Limb (tissue), 2 donors: ENCODE measurements around the gene PKLR.

ENCODE experiments used
- DNase-seq, 2 donors: peaks; one replicate each; pipeline ENCODE4 v3.0.0-alpha.2; 2016; ENCODE audit errors: extremely low spot score in 2 of 2

PKLR gene

DNA sequence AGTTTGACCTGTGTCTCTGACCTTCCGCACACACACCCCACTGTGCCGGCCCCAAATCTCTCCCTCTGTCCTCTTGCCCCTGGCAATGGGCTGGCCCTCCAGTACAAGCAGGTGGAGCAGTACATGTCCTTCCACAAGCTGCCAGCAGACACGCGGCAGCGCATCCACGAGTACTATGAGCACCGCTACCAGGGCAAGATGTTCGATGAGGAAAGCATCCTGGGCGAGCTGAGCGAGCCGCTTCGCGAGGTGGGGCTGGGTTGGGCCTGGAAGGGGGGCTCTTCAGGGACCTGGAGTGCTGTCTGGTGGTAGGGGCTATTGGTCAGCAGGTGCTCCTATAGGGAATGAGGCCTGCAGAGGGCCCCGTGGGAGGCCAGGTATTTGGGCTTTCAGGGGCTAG is 16.2 kb downstream of the PKLR start:
- DNase-seq, result no peak

DNA sequence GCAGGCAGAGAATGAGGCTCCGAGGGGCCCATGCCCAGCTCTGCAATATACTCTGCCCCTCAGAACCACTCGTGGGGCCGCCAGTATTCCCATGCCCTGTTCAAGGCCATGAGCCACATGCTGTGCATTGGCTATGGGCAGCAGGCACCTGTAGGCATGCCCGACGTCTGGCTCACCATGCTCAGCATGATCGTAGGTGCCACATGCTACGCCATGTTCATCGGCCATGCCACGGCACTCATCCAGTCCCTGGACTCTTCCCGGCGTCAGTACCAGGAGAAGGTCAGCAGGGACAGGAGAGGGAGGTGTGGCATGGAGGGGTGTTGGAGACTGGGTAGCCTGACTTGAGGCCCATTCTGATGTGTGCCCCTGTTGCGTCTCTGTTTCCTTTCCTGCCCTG is 16.8 kb downstream of the PKLR start:
- DNase-seq, result no peak

DNA sequence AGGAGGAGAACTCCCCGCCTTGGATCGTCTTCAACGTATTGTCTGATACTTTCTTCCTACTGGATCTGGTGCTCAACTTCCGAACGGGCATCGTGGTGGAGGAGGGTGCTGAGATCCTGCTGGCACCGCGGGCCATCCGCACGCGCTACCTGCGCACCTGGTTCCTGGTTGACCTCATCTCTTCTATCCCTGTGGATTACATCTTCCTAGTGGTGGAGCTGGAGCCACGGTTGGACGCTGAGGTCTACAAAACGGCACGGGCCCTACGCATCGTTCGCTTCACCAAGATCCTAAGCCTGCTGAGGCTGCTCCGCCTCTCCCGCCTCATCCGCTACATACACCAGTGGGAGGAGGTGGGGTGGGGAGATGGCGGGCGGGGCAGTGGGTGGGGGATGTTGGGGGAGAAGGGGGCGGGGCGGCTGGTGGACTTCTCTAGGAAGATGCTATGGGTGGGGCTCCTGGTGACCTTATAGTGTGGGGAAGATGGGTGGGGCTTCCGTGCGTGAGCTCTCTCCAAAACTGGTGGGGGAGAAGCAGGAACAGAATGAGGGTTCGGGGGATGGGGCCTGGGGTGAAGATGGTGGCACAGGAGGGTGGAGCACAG is 18.6 kb downstream of the PKLR start:
- DNase-seq, result no peak

DNA sequence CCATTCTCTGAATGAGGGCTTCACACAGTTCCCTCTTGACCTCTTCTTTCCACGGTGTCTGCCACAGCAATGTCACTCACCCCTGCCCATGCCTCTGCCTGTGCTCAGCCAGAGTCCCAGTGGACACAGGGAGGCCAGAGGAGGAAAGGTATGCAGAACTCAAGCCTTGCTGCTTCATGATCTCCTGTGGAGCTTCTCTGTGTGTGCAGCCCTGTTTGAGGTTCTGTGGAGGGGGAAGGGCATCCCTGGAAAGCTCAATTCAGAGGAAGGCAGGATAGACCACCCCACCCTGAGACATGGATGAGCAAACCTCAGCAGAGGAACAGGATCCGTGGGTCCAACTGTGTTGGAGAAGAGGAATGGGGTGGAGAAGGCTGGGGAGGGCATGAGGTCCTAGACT is 22.0 kb downstream of the PKLR start:
- DNase-seq, result no peak

DNA sequence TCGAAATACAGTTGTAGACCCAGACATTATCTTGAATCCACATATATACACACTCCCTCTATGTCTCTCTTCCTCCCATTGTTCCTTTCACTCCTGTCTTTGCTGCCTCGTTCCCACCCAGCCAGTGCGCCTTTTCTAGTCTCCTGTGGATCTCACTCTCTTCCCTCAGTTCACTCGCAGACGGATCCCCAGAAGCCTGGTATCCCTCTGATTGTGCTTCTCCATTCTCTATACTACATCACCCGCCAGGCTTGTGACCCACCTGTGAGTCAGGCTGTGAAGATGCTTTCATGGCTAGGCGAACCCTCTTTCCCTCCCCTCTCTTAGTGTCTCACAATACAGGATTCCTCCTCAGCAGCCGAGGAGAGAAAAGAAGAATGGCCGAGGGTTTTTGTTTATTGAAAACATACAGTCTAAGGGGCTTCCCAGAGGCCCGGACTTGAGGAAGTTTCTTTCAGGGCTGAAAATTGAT is 22.5 kb downstream of the PKLR start:
- DNase-seq, result no peak

DNA sequence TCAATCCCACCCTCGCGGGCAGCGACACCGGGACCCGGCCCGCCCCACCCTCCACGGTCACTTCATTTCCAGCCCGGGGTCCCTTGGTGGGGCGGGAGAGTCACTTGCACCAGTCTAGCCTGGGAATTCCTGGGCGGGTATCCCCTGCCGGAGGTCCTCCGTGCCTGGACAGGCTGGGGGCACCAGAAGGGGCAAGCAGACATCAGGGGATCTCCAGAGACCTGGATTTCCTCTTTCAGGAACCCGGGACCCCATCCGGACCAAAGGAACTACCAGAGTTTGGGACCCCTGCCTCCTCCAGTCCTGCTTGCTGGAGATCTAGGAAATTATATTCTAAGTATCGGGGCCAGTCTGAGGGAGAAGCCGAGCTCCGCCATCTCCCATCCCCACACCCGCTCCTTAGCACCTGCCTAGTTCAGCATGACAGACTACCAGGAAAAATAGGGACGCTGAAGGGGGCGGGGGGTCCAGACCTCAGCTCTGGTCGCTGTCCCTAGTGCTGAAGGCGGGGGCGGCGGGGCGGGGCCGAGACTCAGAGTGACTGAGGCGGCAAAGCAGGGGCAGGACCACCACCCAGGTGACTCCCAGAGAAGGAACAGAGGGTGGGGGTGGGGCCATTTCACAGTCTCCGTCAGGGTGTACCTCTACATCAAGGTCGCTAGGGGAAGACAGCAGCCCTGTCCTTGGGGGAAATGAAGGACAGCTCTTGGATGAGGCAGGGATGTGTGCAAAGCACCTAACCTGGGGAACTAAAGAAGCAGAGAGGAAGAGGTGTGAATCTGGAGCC is 23.1 kb downstream of the PKLR start:
- DNase-seq, result peak in 1 of 2 donors; percentile 85

DNA sequence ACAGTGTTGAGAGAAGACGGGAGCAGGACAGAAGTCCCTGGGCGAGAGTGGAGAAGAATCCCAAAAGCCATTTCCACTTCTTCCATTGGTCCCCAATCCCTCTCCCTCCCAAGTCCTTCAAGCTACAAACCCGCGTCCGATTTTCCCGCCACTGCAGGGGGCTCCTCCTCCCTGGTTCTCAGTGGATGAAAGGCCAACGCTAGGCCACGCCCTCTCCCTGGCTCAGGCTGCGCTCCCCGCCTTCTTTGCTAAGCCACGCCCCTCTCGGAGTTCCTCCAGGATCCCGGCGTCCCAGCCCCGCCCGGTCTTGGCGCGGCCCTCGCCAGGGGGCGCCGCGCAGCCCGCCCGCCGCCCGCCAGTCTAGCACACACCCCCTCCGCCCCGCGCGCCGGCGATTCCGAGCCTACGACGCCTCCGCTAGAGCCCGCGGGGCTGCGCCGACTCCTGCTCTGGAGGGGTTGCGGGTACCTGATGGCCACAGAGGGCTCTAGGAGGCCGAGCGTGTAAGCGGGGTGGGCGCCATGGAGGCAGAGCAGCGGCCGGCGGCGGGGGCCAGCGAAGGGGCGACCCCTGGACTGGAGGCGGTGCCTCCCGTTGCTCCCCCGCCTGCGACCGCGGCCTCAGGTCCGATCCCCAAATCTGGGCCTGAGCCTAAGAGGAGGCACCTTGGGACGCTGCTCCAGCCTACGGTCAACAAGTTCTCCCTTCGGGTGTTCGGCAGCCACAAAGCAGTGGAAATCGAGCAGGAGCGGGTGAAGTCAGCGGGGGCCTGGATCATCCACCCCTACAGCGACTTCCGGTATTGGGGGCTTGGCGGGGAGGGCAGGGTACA is 24.0 kb downstream of the PKLR start, which contains the start of gene HCN3:
TSS of gene HCN3 (plus strand) at position 394 of the 832 bp plus-strand sequence. CDS start at position 522, 128 bp downstream.
- peak; percentile 97 to 99 for DNase-seq

DNA sequence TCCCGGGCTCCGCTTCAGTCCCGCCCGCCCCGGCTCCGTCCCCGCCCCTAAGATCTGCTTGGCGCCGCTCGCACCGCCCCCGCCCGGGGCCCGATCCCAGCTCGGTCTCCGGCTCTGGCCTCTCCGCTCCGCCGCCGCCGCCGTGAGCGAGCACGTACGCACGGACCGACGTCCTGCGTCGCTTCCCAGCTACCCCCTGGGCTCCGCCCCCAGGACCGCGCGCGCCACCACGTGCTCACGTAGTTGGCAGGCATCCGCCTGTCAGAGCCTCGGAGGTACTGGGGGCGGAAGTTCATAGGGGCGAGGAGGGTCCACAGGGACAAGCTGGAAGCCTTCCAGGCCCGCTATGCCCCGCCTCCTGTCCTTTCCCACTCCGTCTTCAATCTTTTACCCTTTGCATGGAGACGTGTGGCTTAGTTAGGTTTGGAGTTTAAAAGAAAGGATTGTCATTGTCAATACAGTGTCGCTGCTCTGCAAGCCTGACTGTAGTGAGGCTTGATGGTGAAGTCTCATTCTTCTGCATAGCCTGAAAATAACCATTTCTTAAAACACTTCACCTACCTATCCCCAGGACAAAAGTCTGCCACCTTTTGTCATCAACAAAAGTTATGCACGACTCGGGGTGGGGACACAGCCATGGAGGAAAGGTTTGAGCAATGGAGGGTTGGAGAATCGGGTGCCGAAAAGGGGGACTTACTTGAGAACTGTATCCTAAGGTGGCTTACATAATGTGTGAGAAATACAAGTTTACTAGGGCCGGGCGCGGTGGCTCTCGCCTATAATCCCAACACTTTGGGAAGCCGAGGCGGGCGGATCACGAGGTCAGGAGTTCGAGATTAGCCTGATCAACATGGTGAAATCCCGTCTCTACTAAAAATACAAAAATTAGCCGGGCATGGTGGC is 27.6 kb downstream of the PKLR start, which contains the start of gene CLK2:
TSS of gene CLK2 (minus strand) at position 162 of the 903 bp plus-strand sequence. CDS start 2,527 bp downstream, outside the sequence.
- peak; percentile 95 to 97 for DNase-seq

DNA sequence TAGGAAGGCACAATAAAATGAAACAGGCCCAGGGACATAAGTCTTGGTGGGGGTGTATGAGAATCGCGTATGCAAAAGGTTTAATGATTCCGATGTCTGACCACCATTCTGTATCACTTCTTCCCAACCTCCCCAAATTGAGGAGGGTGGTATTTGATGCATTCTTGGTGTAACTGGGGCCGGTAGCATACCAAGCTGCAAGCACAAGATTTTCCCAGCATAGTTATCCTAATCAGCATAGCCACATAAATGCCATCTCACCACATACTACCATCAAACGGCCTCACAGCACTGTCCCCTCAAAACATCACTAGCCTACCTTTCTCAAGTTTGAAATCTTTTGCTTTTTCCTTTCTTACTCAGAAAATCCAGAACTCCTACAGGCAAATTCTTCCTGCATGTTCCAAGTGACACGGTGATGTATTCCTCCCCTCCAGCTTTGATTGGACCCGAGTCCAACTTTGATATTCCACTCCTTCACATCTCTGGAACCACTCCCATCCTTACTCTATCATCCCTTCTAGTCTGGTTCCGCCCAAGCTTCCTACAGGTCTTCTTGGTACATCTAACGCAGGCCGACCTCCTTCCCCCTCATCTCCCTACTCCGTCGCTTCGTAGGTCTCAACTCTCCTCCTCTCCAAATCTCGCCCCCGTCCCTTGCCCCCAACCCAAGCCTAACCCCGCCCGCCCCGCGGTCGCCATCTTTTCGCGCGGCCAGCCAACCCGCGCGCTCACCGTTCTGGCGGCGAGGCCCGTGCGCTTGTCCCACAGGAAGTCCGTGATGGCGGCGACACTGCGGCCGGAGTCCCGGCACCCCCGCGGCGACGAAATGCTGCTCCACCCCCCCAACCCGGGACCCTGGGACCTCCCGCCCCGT is 28.5 kb downstream of the PKLR start:
- DNase-seq, result peak in 1 of 2 donors; percentile 44

DNA sequence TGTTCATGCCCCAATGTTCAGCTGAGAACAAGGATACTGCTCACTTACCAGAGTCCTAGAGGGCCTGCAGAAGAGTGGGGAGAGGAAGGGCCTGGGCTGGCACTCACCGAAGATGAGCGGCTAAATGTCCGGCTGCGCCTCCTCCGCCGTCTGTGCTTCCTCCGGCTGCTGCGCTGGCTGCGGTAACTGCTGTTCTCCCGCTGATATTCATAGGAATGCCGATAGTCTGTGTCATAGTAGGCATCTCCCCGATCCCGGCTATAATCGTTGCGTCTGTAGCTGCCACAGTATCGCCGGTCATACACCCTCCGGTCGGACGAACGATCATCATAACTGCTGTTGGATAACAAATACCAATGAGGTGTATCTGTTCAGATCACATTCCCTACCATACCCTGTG is 31.9 kb downstream of the PKLR start:
- DNase-seq, result no peak

DNA sequence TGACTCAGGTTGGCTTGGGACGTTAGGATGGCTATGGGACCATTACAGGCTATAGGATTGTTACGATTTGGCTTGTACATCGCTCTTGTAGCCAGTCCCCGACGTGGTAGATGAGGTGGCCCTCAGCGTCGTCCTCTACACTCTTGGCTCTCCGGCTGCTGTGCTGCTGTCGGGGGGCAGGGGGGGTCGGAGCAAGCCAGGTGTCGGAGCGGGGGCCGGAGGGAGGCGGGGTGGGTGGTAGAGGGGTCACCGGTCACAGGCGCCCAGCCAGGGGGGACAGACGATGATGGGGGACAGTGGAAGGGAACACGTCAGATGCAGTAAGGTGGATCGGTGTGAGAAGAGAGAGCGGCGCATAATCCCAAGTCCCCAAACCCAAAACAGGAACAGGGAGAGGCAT is 32.6 kb downstream of the PKLR start:
- no peak for DNase-seq

DNA sequence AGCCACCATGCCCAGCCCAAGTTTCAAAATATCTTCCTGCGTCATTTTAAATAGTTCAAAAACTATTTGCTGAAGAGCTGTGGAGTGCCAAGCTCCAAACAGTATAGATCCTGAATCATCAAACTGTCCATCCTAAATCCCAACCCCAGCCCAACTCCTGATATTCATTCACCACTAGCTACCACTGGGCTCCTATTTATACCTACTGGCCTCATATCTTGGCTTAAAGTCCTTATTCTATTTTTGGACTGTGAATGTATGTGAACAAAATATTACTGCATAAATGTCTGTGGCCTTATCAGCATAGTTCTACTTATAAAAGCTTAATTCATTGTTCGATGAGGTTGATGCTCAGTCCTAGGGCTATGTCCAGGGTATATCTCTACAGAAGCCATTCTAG is 33.9 kb downstream of the PKLR start:
- DNase-seq, result no peak

DNA sequence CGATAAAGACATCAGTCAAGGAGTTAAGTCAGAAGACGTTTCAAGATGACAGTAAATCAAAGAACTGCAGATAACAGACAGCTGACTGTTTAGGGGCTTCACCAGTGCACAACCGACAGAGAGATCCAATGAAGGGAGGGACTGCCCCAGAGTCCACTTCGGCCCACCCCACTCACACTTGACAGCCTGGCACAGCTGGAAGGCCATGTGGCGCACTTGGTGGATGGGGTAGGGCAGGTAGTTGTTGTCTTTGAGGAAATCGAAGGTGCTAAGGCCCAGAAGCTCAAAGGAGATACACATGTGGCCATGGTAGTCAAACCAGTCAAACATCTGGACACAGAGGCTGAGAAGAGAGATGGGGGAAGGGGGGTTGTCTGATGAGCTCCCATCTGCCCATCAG is 34.7 kb downstream of the PKLR start:
- no peak for DNase-seq

DNA sequence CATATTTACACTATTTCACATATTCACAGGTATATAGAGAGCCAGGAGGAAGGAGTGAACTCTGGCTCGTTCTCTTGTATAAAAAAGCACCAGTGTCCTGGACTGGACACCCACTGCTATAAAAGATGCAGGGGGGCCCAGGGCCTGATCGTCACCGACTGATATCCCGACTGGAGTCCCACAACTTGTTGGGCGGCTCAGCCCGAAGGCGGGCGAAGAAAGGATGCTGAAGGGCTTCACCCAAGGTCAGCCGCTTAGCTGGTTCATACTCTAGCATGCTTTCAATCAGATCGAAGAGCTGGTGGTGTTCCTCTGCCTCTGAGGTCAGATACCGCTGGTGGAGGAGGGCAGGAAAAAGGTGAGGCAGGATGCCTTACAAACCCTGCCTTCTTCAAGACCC is 38.2 kb downstream of the PKLR start:
- DNase-seq, result no peak

DNA sequence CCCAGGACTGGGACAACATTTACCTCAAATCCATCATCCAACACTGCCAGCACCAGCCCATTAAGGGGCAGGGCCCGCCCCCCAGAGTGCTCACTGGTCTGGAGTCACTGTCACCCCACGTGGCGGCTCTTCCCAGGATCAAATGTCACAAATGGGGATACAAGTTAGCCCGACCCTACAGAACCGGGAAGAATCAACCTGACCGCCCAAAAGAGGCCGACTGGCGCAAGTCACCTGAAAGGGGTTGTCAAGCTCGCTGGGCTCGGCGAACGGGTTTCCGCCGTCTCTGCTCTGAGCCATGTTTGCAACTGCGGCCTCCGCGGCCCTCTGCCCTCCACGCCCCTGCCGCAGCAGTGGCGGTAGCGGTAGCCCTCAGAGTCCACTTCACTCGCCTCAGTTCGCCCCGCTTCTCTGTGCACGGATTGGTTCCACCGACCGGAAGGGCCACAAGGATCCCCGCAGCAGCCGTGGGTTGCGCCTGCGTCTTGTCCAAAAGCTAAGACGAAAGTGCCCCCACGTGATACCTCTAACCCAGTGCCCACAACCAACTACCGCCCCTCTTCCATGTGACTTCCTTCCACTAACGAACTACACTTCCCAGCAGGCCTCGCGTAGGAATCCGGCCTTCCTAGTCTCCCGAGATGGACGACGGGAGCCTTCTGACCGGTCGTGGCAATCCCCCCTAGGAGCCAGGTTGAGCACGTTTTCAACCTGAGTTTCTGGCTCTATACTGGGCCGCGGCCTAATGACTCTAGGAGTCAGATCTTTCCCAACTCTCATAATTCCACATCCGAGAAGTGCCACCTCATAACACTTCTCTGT is 39.2 kb downstream of the PKLR start, which contains the start of gene SCAMP3:
TSS of gene SCAMP3 (minus strand) at position 509 of the 822 bp plus-strand sequence. CDS start at position 300, 209 bp downstream.
- peak; percentile 91 to 98 for DNase-seq

DNA sequence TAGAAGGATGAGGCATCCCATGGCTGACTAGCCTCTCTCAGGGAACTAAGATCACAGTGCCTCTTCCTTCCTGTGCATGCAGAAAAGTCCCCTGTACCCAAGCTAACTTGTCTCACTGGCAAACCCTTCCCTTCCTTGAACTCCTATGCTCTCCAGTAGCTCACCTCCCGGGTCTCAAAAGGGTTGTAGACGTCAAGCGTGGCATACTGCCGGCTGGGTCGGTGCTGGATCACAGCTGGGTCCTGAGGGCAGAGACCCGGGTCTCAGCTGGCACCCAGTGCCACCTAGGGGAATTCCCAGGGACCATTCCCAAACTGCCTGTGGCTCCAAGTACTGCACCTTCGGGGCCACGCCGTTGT is 39.8 kb downstream of the PKLR start:
- no peak for DNase-seq

DNA sequence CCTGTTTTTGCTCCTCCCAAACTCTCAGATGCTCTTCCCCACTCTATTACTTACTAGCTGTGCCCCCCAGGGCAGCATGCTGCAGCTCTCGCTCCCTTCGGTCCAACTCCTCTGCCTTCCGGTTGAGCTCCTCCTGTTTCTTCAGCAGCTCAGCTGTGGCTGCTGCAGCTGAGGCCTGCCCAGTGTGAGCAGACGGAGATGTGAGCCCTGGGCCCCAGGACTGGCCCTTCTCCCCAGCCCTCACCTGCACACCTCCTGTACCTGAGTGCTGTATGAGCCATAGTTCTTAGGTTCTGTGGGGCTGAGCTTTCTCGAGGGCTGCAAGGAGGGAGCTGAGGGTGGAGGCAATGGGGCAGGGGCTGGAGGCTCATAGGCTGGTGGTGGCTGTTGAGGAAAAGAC is 41.0 kb downstream of the PKLR start:
- DNase-seq, result no peak

DNA sequence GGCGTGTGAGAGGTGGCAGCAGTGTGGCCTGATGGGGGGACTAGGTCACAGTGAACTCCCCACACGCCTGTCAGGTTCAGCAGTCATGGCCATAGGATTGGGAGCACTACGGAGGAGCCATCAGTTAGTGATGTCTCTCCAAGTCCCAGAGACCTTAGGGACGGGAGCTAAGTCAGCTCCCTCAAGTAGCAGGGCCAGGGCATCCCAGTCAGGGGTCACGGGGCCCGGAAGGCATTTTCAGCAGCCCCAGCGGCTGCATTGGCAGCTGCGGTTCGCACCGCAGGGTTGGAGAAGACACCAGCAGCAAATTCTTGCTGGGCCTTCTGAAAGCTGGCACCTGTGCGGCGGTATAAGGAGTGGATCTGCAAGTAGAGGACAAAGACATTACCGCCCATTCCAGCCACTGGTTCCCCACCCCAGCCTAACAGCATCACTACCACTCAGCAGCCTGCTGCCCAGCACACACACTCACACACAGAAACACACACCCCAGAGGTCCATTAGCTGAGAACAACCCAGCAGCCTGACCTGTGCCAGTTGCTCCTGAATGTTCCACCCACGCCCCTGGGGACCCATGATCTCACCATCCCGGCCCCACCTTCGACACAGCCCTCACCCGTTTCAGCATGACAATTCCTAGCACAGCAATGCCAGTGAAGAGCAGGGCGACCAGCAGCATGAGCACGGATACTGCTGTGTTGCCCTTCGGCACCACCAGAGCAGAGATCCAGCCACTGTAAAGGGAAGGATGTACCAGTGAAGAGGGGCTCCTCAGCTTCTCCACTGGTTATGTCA is 45.0 kb downstream of the PKLR start:
- no peak for DNase-seq
